Left lung (tissue), 10 donors: Measurements from ENCODE around the gene DPRX. TPM values are rescaled to one million over a fixed set of nuclear protein-coding genes. Genes with fewer than 3 reads are reported as not detected.

Source experiments
- ATAC-seq: fragments of 200-7000 bp; cut with Tn5 transposase; one replicate; pipeline ENCODE4 v1.9.1; 2020; ENCODE audit warnings: moderate library complexity
- DNase-seq, 4 donors: peaks; one replicate each; pipeline ENCODE4 v3.0.0-alpha.2; 2013 to 2020
- H3K27ac ChIP-seq, 2 donors: fragments of 200-600 bp; sonication (generic) in 1 of 2; one replicate each; pipeline versions ENCODE4 v1.5.0 to v1.8.0; 2020 to 2021
- H3K27me3 ChIP-seq, 2 donors: fragments of 200-600 bp; sonication (generic) in 1 of 2; one replicate each; pipeline versions ENCODE4 v1.5.0 to v1.8.0; 2020 to 2021
- H3K36me3 ChIP-seq, 2 donors: fragments of 200-600 bp; sonication (generic) in 1 of 2; one replicate each; pipeline versions ENCODE4 v1.5.0 to v1.8.0; 2020 to 2021
- H3K4me1 ChIP-seq, 2 donors: fragments of 200-600 bp; one replicate each; pipeline ENCODE4 v1.8.0; 2021
- H3K4me3 ChIP-seq, 2 donors: fragments of 200-600 bp; sonication (generic) in 1 of 2; one replicate each; pipeline versions ENCODE4 v1.5.0 to v1.8.0; 2020 to 2021; ENCODE audit warnings: mild to moderate bottlenecking in 1 of 2
- H3K9me3 ChIP-seq, 2 donors: fragments of 200-600 bp; sonication (generic) in 1 of 2; one replicate each; pipeline versions ENCODE4 v1.5.0 to v1.8.0; 2020 to 2021
- intact Hi-C, 2 donors: fragments of 100-400 bp; cut with DNase I; formaldehyde crosslinking; loops; one replicate each; pipeline versions ENCODE4 v1.11.2 to v1.14.2; 2022
- polyA plus RNA-seq, 6 donors: library from polyadenylated mRNA; unstranded; fragments of 120-200 nt; gene quantifications; one replicate each; pipeline ENCODE4 v1.2.1, GENCODE V29; 2013; ENCODE audit not compliant: insufficient read length in 6 of 6
- total RNA-seq, 2 donors: library from RNA; stranded (reverse); fragmentation: NEBNext Ultra II Directional; extraction: Animal tissue kit (Norgen Biotek cat#: 25700); gene quantifications; one replicate each; pipeline ENCODE4 v1.2.1, GENCODE V29; 2021
- TF ChIP-seq, protein P1 (sequence below), 2 donors: fragments of 200-600 bp; sonication (generic) in 1 of 2; IDR thresholded peaks; one replicate each; pipeline versions ENCODE4 v1.5.0 to v1.8.0; 2021; ENCODE audit warnings: antibody characterized with exemption in 2 of 2
- donor health status: DM: no; HTN: yes; CAD: no.
- donor health status: DM: no; HTN: no; CAD: no.

Gene DPRX
- total and polyA plus RNA-seq, 8 donors: not detected

DNA sequence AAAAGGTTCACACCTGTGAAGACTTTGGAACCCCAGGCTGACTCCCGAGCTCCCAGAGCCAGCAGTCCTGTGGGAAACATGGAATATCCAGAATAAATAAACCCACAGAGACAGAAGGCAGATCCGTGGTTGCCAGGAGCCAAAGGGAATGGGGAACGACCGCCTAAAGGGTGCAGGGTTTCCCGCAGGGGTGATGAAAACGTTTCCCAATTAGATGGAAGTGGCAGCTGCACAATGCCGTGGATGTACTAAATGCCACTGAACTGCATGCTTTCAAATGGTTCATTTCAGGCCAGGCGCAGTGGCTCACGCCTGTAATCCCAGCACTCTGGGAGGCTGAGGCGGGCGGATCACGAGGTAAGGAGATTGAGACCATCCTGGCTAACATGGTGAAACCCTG lies 23.4 kb upstream of the DPRX start:
- intact Hi-C loops: no loop called here
- TF ChIP-seq, protein P1, sequence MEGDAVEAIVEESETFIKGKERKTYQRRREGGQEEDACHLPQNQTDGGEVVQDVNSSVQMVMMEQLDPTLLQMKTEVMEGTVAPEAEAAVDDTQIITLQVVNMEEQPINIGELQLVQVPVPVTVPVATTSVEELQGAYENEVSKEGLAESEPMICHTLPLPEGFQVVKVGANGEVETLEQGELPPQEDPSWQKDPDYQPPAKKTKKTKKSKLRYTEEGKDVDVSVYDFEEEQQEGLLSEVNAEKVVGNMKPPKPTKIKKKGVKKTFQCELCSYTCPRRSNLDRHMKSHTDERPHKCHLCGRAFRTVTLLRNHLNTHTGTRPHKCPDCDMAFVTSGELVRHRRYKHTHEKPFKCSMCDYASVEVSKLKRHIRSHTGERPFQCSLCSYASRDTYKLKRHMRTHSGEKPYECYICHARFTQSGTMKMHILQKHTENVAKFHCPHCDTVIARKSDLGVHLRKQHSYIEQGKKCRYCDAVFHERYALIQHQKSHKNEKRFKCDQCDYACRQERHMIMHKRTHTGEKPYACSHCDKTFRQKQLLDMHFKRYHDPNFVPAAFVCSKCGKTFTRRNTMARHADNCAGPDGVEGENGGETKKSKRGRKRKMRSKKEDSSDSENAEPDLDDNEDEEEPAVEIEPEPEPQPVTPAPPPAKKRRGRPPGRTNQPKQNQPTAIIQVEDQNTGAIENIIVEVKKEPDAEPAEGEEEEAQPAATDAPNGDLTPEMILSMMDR (IDR thresholded peaks at IDR 0.05): no peak
- Histone ChIP-seq H3K27me3 (no peaks in the 10 kb centered on the region), H3K36me3 (no peaks in the 10 kb centered on the region), H3K4me3 (no peak overlapping the region), H3K9me3 (no peaks in the 10 kb centered on the region), H3K4me1 (no peaks in the 10 kb centered on the region), H3K27ac (no peak overlapping the region)
- no peak for DNase-seq
- no peak for ATAC-seq

DNA sequence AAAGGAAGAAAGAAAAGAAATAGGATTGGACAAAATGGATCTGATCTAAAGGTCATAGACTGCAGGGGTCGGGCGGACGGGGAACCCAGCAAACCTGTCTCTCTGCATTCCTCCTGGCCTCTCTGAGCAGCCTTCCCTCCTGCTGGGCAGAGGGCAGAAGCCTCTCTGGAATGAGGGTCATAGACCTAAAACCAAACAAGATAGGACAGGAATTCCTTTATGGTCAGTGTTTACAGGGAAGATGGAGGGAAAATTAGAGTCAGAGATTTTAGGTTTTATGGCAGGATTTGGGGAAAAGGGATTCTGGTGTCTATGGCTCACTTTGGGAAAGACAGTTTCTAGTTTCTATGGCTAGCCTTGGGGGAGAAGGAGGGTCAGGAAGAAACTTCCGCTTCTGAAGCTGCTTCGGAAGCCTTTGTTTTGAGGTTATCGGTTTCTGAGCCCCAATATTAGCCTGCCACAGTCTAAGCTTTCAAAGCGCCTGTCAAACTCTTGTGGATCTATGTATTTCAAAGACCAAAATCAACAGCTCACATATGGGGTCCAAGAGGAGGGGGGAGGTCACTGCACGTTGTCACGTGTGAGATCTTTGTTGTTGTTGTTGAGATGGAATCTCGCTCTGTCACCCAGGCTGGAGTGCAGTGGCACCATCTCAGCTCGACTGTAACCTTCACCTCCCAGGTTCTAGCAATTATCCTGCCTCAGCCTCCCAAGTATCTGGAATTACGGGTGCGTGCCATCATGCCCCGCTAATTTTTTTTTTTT lies 18.9 kb upstream of the DPRX start:
- Histone ChIP-seq H3K4me1 (no peaks in the 10 kb centered on the region), H3K27ac (no peak overlapping the region), H3K9me3 (peaks cover 0 to 13% of the 10 kb centered on the region in 2 donors), H3K27me3 (no peaks in the 10 kb centered on the region), H3K4me3 (no peak overlapping the region), H3K36me3 (no peaks in the 10 kb centered on the region)
- no peak for ATAC-seq
- TF ChIP-seq, protein P1 (IDR thresholded peaks at IDR 0.05): no peak
- intact Hi-C loops: no loop called here
- DNase-seq: no peak

DNA sequence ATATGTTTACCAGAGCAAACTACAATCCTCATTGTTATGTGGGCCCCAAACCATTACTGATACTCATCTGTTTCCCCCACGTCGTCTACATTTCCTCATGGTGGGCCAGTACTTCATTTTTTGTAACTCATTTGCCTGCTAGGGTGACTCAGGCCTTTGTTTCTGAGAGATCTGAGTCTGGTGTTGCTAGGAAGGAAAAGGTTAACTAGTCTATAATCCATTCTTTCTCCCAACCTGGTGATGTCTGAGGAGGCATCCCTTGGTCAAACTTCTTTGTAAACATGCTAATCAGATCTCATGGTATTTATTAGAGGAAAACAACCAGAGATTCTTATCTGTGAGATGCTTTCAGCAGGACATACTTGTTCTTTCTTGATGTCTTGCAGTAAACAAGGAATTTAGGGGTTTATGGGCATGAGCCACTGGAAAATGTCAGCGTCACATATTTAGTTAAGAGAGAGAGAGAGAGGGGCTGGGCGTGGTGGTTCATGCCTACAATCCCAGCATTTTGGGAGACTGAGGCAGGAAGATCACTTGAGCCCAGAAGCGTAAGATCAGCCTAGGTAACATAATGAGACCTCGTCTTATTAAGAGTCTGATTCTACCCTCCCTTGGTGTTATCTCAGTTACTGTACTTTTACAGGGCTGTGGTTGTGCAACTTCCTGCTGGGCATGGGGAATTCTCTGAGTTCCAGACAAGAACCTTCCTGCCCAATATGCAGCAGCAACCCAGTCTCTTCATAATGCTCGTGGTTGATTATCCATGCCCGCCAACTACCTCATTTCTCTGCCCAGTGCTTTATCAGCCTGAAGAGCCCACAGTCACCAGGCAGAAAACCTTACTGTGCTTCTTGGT lies 9.7 kb upstream of the DPRX start:
- peak overlapping the region in 1 of 2 donors; percentile 46 for H3K27ac ChIP-seq
- H3K9me3 ChIP-seq: no peaks in the 10 kb centered on the region
- DNase-seq: peak in 1 of 4 donors; percentile 21
- H3K4me3 ChIP-seq: no peak overlapping the region
- no peaks in the 10 kb centered on the region for H3K4me1 ChIP-seq
- TF ChIP-seq, protein P1 (IDR thresholded peaks at IDR 0.05): no peak
- no peak for ATAC-seq
- no peaks in the 10 kb centered on the region for H3K36me3 ChIP-seq
- no peaks in the 10 kb centered on the region for H3K27me3 ChIP-seq
- intact Hi-C loops: no loop called here

DNA sequence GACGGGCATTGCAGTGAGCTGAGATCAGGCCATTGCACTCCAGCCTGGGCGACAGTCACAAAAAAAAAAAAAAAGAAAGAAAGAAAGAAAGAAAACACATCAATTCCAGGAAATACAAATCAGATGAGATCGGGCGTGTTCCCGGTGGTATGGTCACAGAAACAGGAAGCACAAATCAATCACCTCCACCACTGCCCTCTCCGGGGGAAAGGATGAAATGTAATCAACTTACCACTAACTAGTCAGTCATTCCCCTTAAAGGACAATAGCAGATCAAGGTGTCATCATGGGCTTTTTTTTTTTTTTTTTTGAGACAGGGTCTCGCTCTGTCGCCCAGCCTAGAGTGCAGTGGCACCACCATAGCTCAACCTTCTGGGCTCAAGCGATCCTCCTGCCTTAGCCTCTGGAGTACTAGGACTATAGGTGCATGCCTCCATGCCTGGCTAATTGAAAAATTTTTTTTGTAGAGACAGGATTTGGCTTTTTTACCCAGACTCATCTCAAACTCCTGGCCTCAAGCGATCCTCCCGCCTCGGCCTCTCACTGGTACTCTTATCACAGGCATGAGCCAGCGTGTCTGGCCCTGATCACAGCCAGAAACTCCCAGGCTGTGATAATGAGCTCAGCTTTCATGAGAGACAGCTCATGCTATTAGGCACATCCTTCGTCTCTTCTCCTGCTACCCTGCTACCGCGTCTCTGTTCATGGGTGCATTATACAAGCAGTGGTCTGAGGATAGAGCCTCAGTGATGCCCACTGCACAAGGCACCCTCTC lies 6.8 kb upstream of the DPRX start:
- Histone ChIP-seq H3K27ac (peak overlapping the region in 1 of 2 donors; percentile 42), H3K4me1 (no peaks in the 10 kb centered on the region)
- DNase-seq: no peak

More for the DNA sequence above, 6.8 kb upstream of the DPRX start:
- H3K36me3 ChIP-seq: no peaks in the 10 kb centered on the region
- no peaks in the 10 kb centered on the region for H3K9me3 ChIP-seq
- ATAC-seq: no peak
- H3K27me3 ChIP-seq: no peaks in the 10 kb centered on the region
- H3K4me3 ChIP-seq: no peak overlapping the region
- intact Hi-C loops: no loop called here
- TF ChIP-seq, protein P1 (IDR thresholded peaks at IDR 0.05): no peak
